Ovary (tissue), 9 donors: ENCODE data around the gene HS6ST3. TPM values are rescaled to one million over a fixed set of nuclear protein-coding genes. Genes with fewer than 3 reads are reported as not detected.

Experiments
- DNase-seq, 5 donors: peaks; one replicate each; pipeline ENCODE4 v3.0.0-alpha.2; 2019 to 2020
- H3K27ac ChIP-seq, 2 donors: fragments of 200-600 bp; one replicate each; pipeline versions ENCODE4 v1.5.1 to v1.8.0; 2019 to 2022
- H3K27me3 ChIP-seq: fragments of 200-600 bp; one replicate; pipeline ENCODE4 v1.8.0; 2022
- H3K36me3 ChIP-seq: fragments of 200-600 bp; sonication (generic); one replicate; pipeline ENCODE4 v1.5.1; 2019
- H3K4me1 ChIP-seq: one replicate; pipeline ENCODE4 v1.8.1; 2013; ENCODE audit warnings: mild to moderate bottlenecking, moderate library complexity; ENCODE audit not compliant: insufficient read depth
- H3K4me3 ChIP-seq: fragments of 200-600 bp; sonication (generic); one replicate; pipeline ENCODE4 v1.5.1; 2017
- H3K9me3 ChIP-seq, 2 donors: fragments of 200-600 bp in 1 of 2; sonication (generic) in 1 of 2; one replicate each; pipeline versions ENCODE4 v1.5.1 to v1.8.1; 2013 to 2019; ENCODE audit warnings: mild to moderate bottlenecking in 1 of 2, moderate library complexity in 1 of 2
- EP300 ChIP-seq: sonication (generic); formaldehyde crosslinking; IDR thresholded peaks from one replicate; pipeline ENCODE4 v1.6.1; 2017; ENCODE audit warnings: antibody characterized with exemption
- POLR2A ChIP-seq: fragments of 450-650 bp; IDR thresholded peaks from one replicate; pipeline ENCODE4 v1.6.1; 2017; ENCODE audit warnings: antibody characterized with exemption, mild to moderate bottlenecking, moderate library complexity
- WGBS, 3 donors: extraction: QIAGEN DNeasy Blood & Tissue Kit in 1 of 3; methylation state at CpG; one replicate each; pipeline versions ENCODE4 v1.1.5 to v1.1.7; 2013 to 2017; 5-methylcytosine and 5-hydroxymethylcytosine counted together
- intact Hi-C, 4 donors: fragments of 100-400 bp; cut with DNase I; formaldehyde crosslinking; loops; one replicate each; pipeline versions ENCODE4 v1.11.0 to v1.15.1; 2022 to 2023
- polyA plus RNA-seq, 2 donors: library from polyadenylated mRNA; stranded (reverse); fragments of 200-250 nt in 1 of 2; fragments of 350-450 nt in 1 of 2; fragmentation: Illumina TruSeq in 1 of 2; extraction: RNeasy Lipid Tissue Mini Kit (QIAGEN cat#74804) in 1 of 2; gene quantifications; one replicate each; pipeline ENCODE4 v1.2.3, GENCODE V29; 2013 to 2014
- total RNA-seq, 7 donors: library from RNA; depleted of rRNA in 2 of 7; stranded (reverse); fragments of >200 nt in 2 of 7; fragmentation: NEBNext Ultra II Directional in 3 of 7; extraction: Animal tissue kit (Norgen Biotek cat#: 25700) in 3 of 7; gene quantifications; one replicate each; pipeline versions ENCODE4 v1.1.0 to v1.2.4, GENCODE V29; 2016 to 2023
- TF ChIP-seq, protein P1 (sequence below), 3 donors: fragments of 450-650 bp in 2 of 3; fragments of 200-600 bp in 1 of 3; IDR thresholded peaks; one replicate each; pipeline versions ENCODE4 v1.5.1 to v1.8.0; 2016 to 2022; ENCODE audit warnings: antibody characterized with exemption in 3 of 3, mild to moderate bottlenecking in 1 of 3
- donor health status: DM: no; HTN: no; CAD: no; lungs with moderate emphysema.
- donor health status: DM: no; HTN: no; CAD: no.
- donor health status: Bipolar disorder and iron deficiency.
- donor health status: DM: yes; HTN: yes; CAD: no.
- donor health status: DM: no; HTN: no; CAD: no.
- donor health status: DM: yes; HTN: yes; CAD: no.

The HS6ST3 gene
- total and polyA plus RNA-seq, 9 donors: 0.05 to 0.46 (median 0.19) TPM; not detected in 3

- no peak for DNase-seq
- TF ChIP-seq POLR2A (no peak), EP300 (no peak)
- TF ChIP-seq, protein P1, sequence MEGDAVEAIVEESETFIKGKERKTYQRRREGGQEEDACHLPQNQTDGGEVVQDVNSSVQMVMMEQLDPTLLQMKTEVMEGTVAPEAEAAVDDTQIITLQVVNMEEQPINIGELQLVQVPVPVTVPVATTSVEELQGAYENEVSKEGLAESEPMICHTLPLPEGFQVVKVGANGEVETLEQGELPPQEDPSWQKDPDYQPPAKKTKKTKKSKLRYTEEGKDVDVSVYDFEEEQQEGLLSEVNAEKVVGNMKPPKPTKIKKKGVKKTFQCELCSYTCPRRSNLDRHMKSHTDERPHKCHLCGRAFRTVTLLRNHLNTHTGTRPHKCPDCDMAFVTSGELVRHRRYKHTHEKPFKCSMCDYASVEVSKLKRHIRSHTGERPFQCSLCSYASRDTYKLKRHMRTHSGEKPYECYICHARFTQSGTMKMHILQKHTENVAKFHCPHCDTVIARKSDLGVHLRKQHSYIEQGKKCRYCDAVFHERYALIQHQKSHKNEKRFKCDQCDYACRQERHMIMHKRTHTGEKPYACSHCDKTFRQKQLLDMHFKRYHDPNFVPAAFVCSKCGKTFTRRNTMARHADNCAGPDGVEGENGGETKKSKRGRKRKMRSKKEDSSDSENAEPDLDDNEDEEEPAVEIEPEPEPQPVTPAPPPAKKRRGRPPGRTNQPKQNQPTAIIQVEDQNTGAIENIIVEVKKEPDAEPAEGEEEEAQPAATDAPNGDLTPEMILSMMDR (IDR thresholded peaks at IDR 0.05): no peak
- no peaks in the 10 kb centered on the region for H3K9me3 ChIP-seq
- no peaks in the 10 kb centered on the region for H3K4me1 ChIP-seq
- H3K36me3 ChIP-seq: no peaks in the 10 kb centered on the region
- WGBS, 3 donors: 83 to 98% (median 96%) methylated on average over 1 of the region's 1 CpG
- H3K27ac ChIP-seq: no peak overlapping the region
- H3K4me3 ChIP-seq: no peak overlapping the region
- intact Hi-C loops: no loop called here
- H3K27me3 ChIP-seq: no peaks in the 10 kb centered on the region
These were observed 313.3 kb downstream of the HS6ST3 start for GRCh38 chr13:96403241-96403640.

- Histone ChIP-seq H3K9me3 (no peaks in the 10 kb centered on the region), H3K36me3 (no peaks in the 10 kb centered on the region), H3K4me3 (no peak overlapping the region), H3K27ac (no peak overlapping the region), H3K4me1 (no peaks in the 10 kb centered on the region), H3K27me3 (no peaks in the 10 kb centered on the region)
- 78 to 94% (median 90%) methylated on average over 2 of the region's 2 CpGs for WGBS, 3 donors
- no peak for DNase-seq
- intact Hi-C loops: no loop called here
- no peak for TF ChIP-seq POLR2A
- TF ChIP-seq, protein P1 (IDR thresholded peaks at IDR 0.05): no peak
- no peak for TF ChIP-seq EP300
These were observed 313.7 kb downstream of the HS6ST3 start for GRCh38 chr13:96403651-96404050.

DNA sequence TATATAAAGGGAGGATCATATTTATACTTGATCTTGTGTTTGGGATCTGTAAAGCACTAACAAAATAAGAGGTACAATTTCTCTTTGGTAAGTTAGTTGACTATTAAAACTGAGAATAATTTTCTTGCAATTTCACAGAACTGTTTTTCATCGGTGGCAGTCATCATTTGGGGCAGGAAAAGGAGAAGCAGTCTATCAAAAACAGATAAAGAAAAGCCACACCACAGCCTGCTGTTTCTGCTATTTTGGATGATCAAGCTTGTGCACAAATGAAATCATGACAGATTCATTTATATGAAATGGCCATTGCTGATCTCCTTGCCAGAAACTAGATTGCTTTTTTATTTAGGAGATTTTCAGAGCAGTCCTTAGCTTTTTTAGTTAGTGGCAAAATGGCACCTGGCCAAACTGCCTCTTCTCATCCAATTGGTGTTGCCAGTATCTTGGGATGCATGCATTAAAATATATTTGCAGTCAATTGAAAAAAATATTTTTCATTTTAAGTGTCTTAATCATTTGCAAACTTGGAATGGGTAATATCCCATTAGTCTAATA is 326.0 kb downstream of the HS6ST3 start:
- no peaks in the 10 kb centered on the region for H3K27me3 ChIP-seq
- no peaks in the 10 kb centered on the region for H3K9me3 ChIP-seq
- 33 to 45% (median 35%) methylated on average over 1 of the region's 1 CpG for WGBS, 3 donors
- H3K27ac ChIP-seq: no peak overlapping the region
- no peak for DNase-seq
- H3K4me1 ChIP-seq: no peaks in the 10 kb centered on the region
- H3K36me3 ChIP-seq: no peaks in the 10 kb centered on the region
- no peak overlapping the region for H3K4me3 ChIP-seq
- intact Hi-C loops: no loop called here
- TF ChIP-seq EP300 (no peak), POLR2A (no peak)
- TF ChIP-seq, protein P1 (IDR thresholded peaks at IDR 0.05): no peak

GRCh38 chr13:96417939-96418685 is 328.2 kb downstream of the HS6ST3 start:
- Histone ChIP-seq H3K36me3 (no peaks in the 10 kb centered on the region), H3K9me3 (no peaks in the 10 kb centered on the region), H3K4me3 (no peak overlapping the region), H3K27ac (no peak overlapping the region), H3K27me3 (no peaks in the 10 kb centered on the region), H3K4me1 (no peaks in the 10 kb centered on the region)
- TF ChIP-seq EP300 (no peak), POLR2A (no peak)
- TF ChIP-seq, protein P1 (IDR thresholded peaks at IDR 0.05): no peak
- intact Hi-C loops: no loop called here
- no peak for DNase-seq
- 80 to 89% (median 81%) methylated on average over 6 of the region's 6 CpGs for WGBS, 3 donors
